HG03135 (cell line): Measurements from ENCODE around the gene SMARCAL1.

ENCODE experiments used
- ATAC-seq: cut with Tn5 transposase; IDR thresholded peaks from one replicate; pipeline ENCODE4 v1.9.1; 2021; ENCODE audit warnings: mild to moderate bottlenecking, moderate library complexity; ENCODE audit not compliant: unreplicated experiment

The SMARCAL1 gene

DNA sequence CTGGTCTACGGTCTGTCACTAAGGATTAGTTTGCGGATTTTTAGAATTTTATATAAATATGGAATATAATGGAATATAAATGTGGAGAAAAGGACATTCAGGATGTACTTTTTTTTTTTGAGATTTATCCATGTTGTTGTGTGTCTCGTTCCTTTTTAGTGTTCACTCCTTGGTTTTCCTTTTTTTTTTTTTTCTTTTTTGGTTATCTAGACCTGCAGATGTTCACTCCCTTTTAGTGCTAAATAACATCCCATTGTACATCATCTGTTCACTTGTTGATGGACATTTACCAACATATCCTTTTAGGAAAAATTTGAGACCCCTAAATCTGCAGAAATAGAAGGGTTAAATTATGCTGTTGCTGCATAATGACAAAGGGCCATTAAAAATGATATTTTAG is 60.9 kb downstream of the SMARCAL1 start:
- ATAC-seq = no peak

GRCh38 chr2:216474925-216475670 is 62.8 kb downstream of the SMARCAL1 start:
- ATAC-seq = peak; percentile 61

- no peak for ATAC-seq
Measured at GRCh38 chr2:216475767-216476166, 63.5 kb downstream of the SMARCAL1 start.

DNA sequence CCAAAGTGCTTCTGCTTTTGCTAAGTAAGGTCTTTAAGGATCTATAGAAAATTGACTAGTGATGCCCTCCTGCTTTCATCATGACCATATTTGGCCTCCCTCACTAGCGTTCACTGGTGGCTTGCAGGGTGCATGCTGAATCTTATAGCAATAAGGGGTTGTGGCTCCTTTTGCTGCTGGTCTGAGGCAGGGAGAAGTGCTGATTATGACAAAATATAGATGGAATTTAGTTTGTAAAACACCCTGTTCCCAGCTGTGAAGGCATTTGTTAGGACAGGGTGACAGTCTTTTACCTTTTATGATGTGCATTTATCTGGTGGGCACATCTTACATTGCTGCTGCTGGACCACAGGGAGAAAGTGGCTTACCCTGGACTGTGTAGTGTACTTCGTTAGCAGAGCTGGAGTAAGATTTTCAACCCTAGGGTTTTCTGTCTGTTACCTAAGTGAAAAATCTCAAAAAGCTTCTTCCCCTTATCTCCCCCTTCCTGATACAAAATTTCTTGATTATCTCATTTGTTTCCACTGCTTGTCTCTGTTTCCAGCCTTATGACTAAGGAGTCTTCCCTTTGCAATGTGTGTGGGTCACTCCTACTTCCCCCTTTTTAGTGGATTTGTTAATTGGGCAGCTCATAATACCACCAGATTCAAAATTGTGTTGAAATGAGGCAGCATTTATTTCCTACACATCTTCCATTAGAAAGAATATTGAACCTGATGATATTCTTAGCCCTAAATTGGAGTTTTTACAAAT is 65.2 kb downstream of the SMARCAL1 start:
- no peak for ATAC-seq

DNA sequence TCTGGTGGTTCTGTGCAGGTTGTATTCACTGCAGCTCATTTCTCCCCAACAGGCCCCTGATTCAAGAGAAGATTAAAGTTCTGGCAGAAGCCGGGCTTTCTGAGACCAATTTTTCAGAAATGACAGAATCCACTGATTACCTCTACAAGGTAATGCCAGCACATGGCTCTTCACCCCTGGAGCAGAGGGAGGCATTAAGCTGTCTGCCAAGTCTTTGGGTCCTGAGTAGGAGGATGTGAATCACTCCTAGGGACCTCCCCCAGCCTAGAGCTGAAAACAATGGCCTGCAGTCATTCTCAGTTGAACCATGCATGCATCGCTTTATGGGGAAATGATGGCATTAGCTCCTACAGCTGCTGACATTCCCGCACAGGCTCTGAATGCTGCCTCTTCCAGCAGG is 65.9 kb downstream of the SMARCAL1 start:
- ATAC-seq = no peak

- ATAC-seq = no peak
Measured at GRCh38 chr2:216478791-216479190, 66.5 kb downstream of the SMARCAL1 start.

DNA sequence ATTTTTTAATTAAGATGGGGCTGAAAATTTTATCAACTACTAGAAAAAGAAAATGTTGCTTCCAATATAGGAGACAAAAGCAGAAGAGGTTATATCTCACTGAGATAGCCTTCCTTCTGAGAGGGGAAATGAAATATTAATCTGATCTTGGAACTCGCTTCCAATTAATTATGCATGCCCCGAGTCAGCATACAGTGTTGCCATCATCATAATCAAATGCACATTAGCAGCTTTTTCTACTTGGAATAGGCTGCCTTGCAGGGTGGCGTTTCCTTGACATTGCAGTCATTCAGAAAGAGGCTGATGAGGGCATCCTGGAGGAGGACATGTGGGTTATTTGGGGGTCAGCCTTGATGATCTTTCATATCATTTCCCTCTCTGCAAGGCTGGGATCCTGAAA is 67.9 kb downstream of the SMARCAL1 start:
- ATAC-seq = no peak

- no peak for ATAC-seq
Measured at GRCh38 chr2:216482640-216483039, 70.4 kb downstream of the SMARCAL1 start.

DNA sequence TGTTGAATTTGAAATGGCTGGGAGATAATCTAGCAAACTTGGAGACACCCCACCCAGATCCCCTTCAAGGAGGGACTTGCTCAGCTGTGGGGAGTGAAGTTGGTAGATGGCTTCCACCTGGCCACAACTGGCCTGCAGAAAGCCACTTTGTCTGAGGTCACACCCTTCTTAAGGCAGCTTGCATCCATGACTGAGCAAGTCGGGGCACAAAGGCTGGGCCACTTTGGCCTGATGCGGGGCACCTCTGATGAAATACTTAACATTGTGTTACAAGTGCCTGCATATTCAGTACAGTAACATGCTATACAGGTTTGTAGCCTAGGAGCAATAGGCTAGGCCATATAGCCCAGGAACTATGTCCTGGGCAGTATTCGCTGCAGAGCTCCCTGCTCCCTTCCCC is 73.0 kb downstream of the SMARCAL1 start:
- ATAC-seq = no peak

GRCh38 chr2:216485745-216486144 is 73.5 kb downstream of the SMARCAL1 start:
- no peak for ATAC-seq

DNA sequence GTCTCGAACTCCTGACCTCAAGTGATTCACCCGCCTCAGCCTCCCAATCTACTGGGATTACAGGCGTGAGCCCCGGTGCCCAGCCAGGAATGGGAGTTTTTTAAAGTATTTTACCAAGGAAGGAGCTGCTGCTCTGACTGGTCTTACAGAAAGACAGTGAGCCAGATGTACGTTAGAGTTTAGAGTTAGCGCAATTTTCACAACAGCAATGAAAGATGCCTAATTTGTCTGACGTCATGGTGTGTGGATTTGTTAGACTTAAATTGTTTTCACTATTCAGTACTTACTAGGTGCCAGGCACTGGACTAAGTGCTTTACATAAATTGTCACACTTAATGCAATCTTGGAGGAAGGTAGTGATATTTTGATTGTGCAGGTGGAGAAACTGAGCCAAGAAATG is 74.0 kb downstream of the SMARCAL1 start:
- ATAC-seq = no peak

- no peak for ATAC-seq
Measured at GRCh38 chr2:216486708-216487107, 74.4 kb downstream of the SMARCAL1 start.

GRCh38 chr2:216490061-216490460 is 77.8 kb downstream of the SMARCAL1 start:
- no peak for ATAC-seq

DNA sequence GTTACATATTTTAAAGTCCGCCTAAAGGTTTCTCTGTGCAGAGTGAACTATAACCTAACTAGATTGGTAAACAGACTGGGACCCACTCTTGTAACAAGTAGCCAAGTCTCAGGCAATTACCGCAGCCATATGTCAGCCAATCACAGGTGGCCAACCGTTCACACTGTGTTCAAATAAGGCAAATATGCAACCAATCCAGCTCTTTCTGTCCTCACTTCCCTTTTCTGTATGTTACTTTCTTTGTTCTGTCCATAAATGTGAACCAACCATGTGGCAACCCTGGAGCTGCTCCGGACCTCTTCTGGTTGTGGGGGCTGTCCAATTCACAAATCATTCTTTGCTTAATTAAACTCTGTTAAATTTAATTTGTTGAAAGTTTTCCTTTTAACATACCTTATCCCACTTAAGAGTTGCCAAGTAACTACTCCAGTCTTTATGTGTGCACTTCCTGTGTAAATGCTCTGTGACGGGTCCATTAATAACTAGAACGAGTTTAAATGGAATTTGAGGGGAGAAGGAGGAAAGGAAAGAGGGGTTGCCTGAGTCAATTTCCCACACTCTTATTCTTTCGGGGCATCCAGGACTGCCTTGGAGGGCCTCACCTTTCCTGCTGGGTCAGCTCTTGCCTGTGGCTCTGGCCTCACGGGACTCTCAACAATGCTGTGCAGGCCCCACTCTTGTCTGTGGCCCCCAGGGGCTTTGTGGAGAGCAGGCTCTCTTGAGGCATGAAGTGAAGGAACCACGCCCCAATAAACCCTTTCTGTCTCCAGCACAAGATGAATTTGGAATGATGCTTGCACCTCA is 79.7 kb downstream of the SMARCAL1 start:
- peak; percentile 70 for ATAC-seq

DNA sequence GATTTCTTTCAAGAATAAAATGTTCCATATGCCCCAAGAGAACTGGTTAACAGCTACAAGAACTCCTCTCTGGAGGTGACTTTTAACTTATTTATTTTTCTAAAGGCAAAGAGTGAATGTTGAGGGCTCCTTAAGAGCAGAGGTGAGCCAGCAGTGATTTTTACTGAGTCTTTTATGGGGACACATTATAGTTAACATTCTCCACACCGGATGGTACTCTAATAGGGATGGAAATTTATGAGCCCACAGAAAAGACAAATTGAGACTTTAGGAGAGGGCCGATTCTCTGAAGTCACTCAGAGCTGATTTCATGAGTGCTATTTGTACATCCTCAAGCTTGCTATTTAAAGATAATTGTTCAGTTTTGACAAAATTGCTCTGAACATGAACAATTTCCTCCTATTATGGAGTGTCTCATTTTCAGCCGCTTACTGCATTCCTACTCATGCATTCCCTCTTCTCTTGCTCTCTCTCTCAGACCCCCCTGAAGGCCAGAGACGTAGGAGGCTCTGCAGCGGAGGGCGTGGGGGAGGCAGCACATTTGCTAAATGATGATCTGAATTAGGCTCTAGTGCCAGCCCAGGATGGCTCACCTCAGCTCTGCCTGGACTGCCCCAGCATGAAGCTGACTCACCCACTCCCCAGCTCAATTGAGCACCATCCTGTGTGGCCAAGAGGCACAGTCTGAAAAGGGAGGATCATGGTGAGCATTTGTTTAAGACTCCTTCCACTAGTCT is 80.5 kb downstream of the SMARCAL1 start:
- ATAC-seq = no peak

DNA sequence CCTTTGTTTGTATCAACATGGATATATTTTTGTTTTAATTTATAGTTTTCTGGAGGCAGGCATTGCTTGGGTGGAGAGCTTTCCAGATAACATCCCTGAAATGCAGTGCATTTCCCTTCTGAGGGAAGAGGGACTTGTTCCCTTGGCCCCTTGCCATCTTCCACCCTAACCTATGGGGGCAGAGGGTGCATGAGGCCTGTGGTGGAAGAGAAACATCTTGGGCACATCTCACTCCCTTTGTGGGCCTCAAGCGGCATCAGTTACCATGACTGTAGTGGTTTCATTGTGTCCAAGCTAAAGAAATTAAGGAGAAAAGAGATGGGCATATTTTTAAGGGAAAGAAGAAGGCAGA is 81.0 kb downstream of the SMARCAL1 start:
- no peak for ATAC-seq

DNA sequence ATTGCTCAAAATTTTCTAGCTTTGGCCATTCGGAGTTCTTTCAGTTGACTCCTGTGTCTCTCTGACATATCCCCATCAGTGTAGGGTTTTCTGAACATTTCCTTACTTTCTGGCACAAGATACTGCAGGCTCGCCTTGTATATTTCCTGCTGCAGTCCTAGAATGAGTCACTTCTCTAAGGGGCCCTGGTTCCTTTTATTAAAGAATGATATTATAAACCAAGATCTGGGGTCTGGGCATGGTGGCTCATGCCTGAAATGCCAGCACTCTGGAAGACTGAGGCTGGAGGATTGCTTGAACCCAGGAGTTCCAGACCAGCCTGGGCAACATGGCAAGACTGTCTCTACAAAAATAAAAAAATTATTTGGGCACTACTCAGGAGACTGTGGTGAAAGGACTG is 83.4 kb downstream of the SMARCAL1 start:
- no peak for ATAC-seq

DNA sequence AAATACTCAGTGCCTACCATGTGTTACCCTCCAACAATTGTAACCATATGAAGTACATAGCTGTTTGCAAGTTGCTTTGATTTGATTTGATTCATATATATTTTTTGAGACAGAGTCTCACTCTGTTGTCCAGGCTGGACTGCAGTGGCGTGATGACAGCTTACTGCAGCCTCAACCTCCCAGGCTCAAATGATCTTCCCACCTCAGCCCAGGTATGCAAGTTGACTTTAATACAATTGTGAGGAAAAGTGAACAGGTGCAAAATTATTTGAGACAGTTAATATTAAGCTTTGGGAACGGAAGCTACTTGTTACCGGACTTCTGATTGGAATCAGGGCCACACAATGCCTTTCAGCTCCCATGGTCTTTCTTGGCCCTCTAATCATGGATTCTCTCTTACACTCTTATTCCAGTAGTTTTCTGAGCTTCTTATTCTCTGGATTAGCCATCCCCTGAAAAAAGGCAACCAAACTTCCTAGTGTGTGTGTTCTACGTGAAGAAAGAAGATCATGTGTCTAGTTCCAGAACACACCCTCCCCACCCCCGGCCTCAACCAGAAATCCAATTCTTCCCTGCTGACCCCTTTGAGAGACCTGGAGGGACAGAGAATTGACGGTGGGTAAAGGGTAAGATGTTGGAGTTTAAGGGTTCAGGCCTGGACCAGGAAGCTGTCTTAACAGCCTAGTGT is 85.2 kb downstream of the SMARCAL1 start:
- ATAC-seq = no peak

- ATAC-seq = no peak
Measured at GRCh38 chr2:216498070-216498378, 85.7 kb downstream of the SMARCAL1 start.
